Hepatic stellate cell (primary cell): Measurements from ENCODE around the gene PSAP.

ENCODE experiments used
- DNase-seq: peaks from one replicate; pipeline ENCODE4 v3.0.0; 2011; ENCODE audit warnings: low spot score

The PSAP gene

DNA sequence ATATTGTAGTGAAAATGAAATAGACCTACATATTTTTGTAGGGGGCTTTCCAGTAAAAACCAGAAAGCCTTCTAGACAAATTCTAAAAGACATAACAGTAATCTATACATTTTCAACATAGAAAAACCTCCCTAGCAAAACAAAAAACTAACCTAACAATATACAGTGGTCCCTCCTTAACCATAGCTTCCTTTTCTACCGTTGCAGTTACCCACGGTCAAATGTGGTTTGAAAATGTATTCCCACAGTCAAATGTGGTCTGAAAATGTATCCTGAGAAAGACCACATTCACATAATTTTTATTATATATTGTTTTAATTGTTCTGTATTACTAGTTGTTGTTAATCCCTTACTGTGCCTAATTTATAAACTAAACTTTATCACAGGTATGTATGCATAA, 6.4 kb downstream of the PSAP start:
- DNase-seq: no peak

DNA sequence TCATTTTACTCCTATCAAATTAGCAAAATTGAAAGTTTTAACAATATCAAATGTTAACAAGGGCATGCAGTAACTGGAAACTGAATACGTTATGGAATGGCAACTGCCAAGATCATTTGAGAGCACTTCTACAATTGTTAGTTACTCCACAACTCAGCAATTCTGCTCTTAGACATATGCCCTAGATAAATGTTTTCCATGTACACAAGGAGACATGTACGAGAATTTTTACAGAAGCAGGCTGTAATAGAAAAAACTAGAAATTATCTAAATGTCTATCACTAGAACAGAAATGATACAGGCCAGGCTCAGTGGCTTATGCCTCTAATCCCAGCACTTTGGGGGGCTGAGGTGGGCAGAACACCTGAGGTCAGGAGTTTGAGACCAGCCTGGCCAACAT, 7.0 kb downstream of the PSAP start:
- no peak for DNase-seq

DNA sequence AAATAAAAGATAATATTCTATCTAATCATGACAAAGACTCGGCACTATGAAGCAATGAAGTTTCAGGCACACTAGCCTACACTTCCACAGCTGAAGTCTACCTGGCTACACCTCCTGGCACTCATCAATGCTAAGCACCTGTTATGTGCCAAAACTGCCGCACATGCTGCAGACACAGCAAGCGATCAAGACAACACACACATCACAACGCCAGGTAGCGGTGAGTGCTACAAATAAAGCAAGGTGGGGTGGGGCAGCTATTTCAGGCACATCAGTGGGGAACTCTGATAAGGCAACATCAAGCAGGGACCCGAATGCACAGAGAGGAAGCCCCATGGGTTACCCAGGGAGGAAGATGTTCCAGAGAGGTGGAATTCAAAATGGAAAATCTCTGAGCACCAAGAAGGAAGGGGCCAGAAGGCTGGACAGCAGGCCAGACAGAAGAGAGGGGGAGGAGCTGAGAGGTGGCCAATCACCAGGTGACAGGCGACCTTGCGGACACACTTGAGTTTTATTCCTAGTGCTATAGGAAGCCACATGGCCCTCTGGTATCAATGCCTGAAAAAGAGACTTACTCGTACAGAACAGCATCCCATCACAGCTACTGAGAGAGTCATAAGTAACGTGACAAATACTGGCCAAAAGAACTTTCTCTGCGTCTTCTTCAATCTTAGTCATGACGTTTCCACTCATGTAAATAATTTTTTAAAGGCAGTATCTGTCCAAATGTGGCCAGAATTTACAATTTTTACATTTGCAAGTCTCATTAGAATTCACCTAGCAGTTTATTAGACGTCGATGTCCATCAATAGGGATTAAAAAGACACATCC, 8.0 kb downstream of the PSAP start:
- DNase-seq: no peak

DNA sequence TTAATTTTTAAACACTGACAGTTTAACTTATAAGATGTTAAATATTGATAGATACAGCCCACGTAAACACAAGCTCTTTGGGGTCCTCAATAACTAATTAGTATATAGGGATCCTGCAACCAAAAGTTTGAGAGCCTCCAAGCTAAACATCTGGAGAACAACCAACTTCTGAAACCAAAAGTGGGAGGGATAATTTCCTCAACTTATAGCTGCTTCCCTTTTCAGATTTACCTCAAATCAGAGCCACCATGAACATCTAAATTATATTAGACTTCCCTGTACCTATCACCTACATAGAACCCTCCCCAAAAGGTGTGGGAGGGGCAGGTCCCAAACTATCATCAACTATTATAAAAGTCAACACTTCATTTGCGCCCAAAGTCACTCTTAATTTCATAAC, 8.6 kb downstream of the PSAP start:
- no peak for DNase-seq

DNA sequence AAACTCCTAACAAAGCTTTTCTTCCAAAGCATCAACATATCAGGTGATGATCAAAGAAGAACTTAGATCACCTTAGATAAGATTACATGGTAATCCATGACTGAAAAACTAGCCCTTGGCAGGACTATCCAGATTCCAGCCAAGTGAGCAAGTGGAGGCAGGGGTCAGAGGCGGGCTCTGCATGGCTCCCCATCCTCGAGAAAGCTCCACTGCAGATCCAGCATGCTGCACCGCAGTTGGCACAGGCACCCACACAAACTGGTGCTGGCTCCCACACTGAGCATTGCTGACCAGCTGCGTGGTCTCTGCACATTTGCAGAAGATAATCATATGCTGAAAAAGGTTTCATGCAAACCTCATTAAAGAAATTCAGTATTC, 10.1 kb downstream of the PSAP start:
- no peak for DNase-seq

DNA sequence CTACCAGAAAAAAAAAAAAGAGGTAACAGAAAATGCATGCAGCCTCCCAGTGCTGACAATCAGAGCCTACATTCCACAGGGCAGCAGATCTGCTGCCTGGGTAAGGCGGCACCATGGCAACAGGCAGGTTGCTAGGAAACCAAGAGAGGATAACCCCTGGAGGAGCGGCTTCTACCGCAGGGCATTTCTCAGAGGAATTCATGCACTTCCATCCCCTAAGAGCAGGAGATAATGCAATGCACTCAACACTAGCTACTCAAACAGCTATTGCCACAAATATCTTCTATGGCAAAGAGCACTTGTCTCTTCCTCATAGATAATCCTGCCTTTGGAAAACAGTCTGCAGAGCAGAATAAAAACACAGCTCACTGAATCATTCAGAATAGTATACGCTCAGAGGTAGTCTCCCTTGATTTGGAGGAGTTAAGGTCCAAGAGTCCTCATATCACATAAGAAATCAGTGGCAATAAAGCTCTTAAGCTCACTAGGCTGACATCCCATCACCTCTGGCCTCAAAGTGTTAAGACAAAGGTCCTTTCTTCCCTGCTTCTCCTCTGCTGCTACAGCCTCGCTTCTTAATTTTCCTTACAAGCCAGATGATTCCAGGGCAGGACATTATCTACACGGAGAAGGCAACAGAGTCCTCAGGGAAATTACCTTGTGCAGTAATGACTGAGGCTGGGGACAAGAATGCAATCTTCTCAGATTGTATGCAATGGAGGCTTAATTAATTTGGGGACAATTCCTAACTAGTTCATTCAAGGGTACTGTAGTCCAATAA, 10.7 kb downstream of the PSAP start:
- peak; percentile 89 for DNase-seq

DNA sequence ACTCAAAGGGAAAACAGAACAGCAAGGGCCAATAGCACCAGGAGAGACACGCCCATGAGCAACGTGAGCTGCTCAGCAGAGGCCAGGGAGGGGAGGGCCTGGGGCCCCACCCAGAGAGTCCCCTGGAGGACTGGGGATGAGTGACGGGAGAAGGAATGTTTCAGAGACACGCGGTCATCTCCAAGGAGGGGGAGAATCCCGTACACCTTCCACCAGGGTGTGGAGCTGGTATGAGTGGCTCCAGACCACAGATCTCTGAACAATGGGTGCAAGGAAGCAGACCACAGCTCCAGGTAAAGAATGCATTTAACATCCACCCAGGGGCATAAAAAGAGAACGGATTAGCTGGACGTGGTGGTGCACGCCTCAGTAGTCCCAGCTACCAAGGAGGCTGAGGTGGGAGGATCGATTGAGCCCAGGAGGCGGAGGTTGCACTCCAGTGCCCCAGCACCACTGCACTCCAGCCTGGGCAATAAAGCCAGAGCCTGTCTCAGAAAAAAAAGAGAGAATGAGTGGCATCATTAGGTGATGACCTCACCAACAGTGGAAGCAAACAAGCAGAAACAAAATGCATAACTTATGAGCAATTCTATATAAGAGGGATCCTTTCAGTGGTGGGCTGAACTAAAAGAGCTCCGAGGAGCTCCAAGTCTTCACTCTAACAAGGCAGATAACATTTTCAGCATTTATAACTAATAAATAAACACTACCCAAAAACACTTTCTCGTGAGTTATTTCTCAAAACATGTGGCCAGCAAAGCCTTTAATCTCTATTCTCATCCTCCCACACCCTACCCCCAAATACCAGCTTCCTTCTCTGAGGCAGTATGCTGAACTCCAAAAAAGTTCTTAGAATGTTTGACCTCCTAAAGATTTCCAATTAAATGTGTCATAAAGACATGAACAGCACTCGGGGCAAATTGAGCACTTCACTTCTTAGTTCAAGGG, 12.5 kb downstream of the PSAP start:
- DNase-seq: no peak

DNA sequence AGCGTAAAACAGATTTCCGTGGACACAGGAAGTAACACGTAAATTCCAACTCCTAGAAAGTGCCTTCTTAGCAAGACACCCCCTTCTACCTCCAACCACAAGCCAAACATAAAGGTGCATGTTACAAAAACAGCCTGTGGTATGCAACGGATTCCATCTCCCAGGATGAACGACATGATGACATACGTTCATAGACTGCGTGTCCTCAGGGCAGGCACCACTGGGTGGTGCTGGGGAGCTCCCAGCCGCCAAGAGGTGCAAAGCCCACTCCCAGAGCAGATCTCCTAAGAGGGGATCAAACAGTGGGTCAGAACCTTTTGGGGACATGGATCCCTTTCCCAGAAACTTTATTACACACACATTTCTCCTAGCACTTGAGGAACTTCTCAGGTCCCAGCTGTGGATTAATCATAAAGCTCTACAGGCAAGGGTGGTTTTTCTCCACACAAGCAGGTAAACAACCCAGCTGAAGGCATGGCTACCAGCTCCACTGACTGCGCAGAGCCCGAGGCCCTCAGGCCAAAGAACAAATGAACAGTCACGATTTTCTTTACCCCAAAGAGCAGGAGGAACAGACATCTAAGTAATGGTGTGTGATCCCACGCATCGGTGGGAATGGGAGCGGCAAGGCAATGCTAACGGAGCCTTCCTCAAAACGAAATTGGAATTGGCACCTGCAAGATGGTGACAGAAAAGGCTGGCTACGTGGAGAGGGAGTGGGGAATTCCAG, 13.8 kb downstream of the PSAP start:
- no peak for DNase-seq

DNA sequence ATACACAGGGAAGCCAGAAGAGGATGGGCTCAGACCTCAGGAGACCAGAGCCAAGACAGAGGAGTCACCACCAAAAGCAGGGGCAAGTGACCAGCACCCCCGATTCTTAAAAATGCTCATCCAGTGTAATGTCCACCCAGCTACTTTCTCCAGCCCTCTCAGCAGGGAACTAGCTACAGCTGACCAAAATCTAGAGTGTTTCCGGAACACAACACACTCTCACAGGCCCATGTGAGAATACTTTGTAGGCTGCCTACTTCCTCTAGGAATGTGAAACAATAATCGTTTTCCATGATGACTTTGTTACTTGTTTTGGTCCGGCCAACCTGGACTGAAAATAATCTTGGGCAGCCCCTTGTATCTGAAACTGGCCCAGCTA, 14.5 kb downstream of the PSAP start:
- no peak for DNase-seq

DNA sequence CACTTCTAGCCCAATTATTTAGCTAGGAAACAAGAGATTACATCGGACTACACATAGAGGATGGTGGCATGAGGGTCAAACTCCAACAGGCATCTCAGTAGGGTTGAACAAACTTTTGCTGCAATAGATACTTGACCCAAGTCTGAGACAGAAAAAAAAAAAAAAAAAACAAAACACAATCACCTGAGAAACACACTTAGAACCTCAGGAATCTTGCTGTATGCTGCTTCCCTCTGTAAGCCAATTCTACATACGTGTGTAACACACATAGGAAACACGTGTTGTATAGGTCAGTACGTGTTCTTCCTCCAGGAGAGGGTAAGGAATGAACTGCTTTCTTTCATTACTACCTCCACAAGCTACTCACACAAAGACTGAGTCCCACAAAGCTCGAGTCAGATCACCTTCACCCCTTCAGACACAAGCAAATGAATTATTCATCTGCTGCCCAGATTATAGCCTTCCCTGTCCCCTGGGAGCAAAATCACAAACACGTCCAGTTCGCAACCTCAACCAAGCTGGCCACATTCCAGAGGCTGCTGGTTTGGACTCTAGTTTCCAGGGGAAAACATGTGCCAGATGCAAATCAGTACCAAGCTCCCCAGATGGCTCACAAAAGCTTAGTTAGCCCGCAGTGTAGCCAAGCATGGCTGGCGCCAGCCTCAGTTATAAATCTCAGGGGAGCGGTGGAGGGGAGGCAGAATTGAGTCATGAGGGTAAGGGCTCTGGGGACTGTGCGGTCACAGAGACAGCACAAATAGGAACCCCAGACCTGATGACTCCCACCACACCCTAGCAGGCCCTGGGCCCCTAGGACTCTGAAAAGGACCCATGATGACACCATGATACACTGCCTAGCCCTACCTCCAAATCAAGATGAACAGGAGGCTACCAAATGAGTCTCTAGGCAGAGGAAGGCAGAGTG, 15.1 kb downstream of the PSAP start:
- peak; percentile 86 for DNase-seq

DNA sequence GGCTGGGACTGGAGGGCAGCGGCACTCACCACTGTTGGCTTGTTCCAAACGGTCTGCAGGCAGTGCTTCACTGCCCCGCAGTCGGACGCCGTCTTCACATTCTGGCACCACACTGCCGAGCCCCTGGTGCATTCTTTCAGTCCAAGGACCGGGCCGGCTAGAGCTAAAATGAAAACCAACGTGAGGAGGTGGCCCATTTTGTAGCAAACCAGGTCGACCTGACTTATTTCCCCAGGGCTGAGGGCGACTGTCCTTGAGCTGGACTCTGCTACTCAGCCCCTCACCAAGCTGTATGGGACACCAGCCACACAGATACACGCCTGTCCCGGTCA, 16.7 kb downstream of the PSAP start:
- no peak for DNase-seq

DNA sequence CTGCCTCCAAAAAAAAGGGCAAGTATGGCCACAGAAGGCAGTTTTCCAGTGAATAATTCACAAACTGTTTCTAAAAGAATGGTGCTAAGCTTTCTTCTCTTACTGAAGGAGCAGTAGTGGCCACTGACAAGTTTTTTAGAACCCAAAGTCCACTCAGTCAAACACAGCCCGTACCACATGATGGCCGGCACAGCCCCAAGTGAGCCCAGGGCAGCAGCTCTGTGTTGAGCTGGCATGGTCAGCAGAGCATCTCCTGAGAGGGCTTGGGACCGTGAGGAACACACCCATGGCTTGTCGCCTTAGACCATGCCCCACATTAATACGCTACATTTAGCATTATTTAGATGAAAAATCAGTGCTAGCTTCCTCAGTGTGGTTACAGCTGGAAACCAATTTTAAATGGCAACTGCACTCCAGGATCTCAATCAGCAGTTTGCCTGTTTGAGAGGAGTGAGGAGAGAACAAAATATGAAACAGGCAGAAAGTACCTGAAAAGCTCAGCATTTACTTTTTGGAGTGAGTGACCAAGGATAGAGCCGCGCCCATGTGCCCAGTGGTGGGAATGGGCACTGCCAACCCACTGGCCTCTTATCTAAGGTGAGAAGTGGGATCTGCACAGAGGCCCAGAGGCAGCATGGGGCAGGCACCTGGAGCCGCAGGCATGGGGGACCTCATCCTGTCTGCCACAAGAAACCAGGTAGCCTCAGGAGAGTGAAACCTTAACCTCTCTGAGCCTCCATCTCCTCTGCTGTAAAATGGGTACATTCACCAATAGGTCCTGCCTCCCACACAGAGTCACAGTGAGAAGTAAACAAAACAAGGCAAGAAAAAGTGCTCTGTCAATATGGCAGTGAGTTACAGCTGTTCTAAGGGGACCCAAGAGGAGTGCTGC, 17.4 kb downstream of the PSAP start:
- DNase-seq: no peak

DNA sequence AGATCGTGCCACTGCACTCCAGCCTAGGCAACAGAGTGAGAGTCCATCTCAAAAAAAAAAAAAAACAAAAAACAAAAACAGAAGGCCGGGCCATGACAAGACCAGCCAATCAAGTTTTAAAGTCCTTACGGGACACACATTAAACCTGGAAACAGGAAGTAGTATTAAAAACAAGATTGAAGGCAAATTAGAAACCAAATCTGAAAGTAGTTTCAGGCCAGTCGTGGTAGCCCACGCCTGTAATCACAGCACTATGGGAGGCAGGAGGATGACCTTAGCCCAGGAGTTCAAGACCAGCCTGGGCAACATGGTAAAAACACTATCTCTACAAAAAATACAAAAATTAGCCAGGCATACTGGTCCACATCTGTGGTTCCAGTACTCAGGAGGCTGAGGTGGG, 18.1 kb downstream of the PSAP start:
- DNase-seq: no peak

DNA sequence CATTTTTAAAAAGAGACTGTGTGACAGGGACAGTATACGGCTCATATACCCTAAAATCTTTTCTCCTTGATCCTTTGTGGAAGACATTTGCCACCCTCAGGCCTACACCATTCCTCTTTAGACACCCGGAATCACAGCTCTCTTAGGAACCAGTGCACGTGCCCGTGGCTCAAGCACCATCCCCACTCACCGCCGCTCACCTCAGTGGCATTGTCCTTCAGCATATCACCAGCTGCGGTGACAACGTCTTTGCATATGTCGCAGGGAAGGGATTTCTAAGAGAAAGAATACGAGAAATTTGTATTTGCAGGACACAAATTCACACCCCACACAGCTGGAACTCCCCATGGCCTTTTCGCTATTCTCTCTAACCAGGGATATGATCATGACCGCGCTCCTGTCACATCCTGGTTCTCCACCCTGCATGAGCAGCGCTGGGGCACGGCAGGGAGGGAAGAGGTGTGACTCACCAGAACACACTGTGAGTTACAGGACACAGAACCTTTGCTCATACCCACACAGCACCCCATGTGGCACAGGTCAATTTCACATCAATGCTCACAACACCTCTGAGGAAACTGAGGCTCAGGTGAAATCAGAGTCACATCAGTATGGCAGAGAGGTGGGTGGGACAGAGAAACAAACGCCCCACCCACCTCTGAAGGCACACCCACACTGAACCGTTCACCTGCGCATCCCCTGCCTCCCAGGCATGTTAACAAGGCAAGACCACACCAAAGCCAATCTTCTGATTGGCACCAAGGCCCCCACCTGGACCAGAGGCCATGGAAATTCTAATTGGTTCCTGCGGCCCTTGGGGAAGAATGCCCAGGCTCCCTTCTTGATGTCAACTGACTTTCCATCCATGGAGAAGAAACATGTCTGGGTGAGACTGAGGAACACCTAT, 19.2 kb downstream of the PSAP start:
- DNase-seq: no peak

DNA sequence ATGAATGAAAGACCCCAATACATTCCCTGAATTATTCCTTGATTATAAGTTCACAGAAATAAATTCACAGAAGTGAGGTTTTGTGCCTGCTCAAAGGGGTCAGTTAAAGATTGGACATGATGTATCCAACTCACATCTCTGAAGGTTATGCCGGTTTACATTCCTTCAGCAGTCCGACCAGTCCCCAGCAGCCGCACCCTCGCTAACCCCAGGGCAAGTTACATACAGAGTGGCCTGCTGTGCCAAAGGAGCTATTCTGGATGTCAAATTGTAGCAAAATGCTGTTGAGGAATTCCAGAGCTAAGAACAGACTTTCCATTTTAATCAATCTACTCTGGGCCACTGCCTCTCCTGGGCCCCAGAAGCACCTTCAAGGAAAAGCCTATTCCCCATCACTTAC, 20.3 kb downstream of the PSAP start:
- no peak for DNase-seq

DNA sequence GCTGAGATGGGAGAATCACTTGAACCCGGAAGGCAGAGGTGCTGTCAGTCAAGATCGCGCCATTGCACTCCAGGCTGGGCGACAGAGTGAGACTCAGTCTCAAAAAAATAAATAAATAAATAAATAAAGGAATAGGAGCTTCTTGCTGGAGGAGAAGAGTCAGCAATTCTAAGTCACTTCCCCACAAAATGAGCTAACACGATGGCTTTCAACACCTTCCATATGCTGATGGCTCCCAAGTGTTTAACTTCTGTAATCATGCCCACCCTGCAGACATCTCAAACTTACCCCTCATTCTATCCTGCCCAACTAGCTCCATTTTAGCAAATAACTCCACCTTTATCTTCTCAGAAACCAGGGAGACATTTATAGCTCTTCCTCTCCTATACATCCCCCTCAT, 21.2 kb downstream of the PSAP start:
- no peak for DNase-seq

DNA sequence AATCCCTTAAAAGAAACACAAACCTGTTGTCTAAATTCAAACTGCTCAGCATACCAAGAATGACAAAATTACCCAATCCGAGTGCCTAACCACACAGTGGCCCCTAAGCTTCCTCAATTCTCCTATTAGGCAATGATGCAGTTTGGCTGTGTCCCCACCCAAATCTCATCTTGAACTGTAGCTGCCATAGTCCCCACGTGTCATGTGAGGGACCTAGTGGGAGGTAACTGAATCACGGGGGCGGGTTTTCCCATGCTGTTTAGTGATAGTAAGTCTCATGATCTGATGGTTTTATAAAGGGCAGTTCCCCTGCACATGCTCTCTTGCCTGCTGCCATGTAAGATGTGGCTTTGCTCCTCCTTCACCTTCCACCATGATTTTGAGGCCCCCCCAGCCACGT, 21.9 kb downstream of the PSAP start:
- no peak for DNase-seq

DNA sequence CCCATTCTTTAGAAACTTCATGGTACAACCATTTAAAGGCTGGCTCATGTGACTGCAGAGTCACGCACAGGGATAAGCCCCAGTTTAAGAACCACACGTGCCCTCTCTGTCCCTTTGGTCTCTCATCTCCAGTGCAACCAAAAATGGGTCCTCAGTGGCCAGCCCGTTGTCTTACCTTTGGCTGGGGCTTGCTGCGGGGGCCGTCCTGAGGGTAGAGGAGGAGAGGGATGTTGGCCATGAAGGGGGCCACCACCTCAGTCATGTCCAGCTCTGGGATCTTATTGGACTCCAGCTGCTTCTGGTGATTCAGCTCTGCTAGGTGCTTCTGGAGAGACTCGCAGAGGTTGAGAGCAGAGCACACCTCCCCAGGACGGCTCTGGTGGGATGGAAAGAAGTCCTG, 22.3 kb downstream of the PSAP start:
- no peak for DNase-seq

DNA sequence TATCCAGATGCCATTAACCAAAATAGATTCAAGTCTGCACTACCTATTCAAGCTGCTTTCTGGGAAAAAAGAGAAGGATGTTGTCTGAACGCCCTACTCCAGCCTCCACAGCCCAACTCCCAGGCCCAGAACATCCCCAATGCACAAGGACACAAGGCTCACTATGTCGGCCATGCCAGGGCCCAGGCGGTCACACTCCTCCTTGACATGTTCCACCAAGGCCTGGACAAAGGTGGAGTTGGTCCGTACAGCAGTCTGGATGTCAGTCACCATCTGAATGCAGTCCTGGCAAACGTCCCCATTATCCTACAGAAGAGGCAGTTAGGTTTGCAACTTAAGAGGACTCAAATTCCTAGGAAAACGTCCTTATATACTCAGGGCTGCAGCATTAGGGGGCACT, 23.2 kb downstream of the PSAP start:
- no peak for DNase-seq
